ENCODE data around the gene EHMT1. TPM values are rescaled to one million over a fixed set of nuclear protein-coding genes. Genes with fewer than 3 reads are reported as not detected.
A peak's percentile ranks its signal among the peaks of the same experiment; 100 is the strongest.

Gene EHMT1
- total and polyA plus RNA-seq, 10 of the 15 experiments (the other 5 are each of a cell fraction or from before 2014, with no cell fraction given), result 2.9 to 100 (median 48.1) TPM

- H3K79me2 ChIP-seq (ENCODE audit: control insufficient read depth, insufficient read depth, low read length), result peaks cover 26% of the 10 kb centered on the region
- DNase-seq (ENCODE audit: low read depth, low spot score) (no peak), FAIRE-seq (no peak), ATAC-seq (no peak)
- H3K4me2 ChIP-seq (ENCODE audit: control insufficient read depth, insufficient read depth), result no peak overlapping the region
- intact Hi-C loops (cut with micrococcal nuclease; ENCODE audit: unreplicated experiment), result no loop called here
- TF ChIP-seq FOXM1 (IDR thresholded peaks at IDR 0.05; ENCODE audit: low read depth, low read length) (no peak), MEF2B (IDR thresholded peaks at IDR 0.05; ENCODE audit: partially characterized antibody, poor library complexity, severe bottlenecking) (no peak), GATAD2B (conservative IDR thresholded peaks at IDR 0.05; ENCODE audit: low read depth) (no peak), ZNF207 (IDR thresholded peaks at IDR 0.05; ENCODE audit: borderline replicate concordance) (no peak), TCF7 (IDR thresholded peaks at IDR 0.05; ENCODE audit: borderline replicate concordance) (no peak), SKIL (IDR thresholded peaks at IDR 0.05; ENCODE audit: low read depth, poor library complexity, severe bottlenecking) (no peak), PAX8 (IDR thresholded peaks at IDR 0.05) (no peak), E2F8 (IDR thresholded peaks at IDR 0.05; ENCODE audit: low read depth, partially characterized antibody) (no peak), RELA (IDR thresholded peaks at IDR 0.05; ENCODE audit: borderline replicate concordance, partially characterized antibody) (no peak), USF1 (IDR thresholded peaks at IDR 0.05; ENCODE audit: borderline replicate concordance, extremely low read length, insufficient read depth, low read depth, low read length) (no peak), ZBTB40 (IDR thresholded peaks at IDR 0.05; ENCODE audit: borderline replicate concordance) (no peak)
- SMC1A ChIA-PET (ENCODE audit: uncharacterized antibody, unreplicated experiment), result interaction anchor here (1.6 to 4.3 kb wide), 2 partner anchors 16 to 19 kb away, joined by 4 to 32 read pairs; no protein-coding TSS in a partner anchor
- no peaks in the 10 kb centered on the region; the same call in 2 of the 3 replicates for H3K9me3 ChIP-seq (replicated peaks; ENCODE audit: control insufficient read depth, insufficient read depth, low read length)
- in situ Hi-C loops (cut with MboI), result no loop called here
- H3K36me3 ChIP-seq (ENCODE audit: control insufficient read depth in 2 of 2, insufficient read depth in 2 of 2, low read length in 1 of 2), result peaks cover 9% of the 10 kb centered on the region in 2 experiments
- no peak overlapping the region for H3K4me3 ChIP-seq
- 0 out of 2 replicates have a peak overlapping the region, but pooled peaks have one; percentile 8 for H3K9ac ChIP-seq (ENCODE audit: control insufficient read depth, insufficient read depth, low read length)
- peaks cover 62% of the 10 kb centered on the region for H3K4me1 ChIP-seq (ENCODE audit: control insufficient read depth, insufficient read depth, low read length)
- RAD21 ChIA-PET (ENCODE audit: unreplicated experiment), result no interaction called here
- WGBS (ENCODE audit: insufficient coverage, insufficient replicate concordance, low lambda C conversion rate, missing lambda C conversion rate), result 91% methylated on average over 6 of the region's 7 CpGs
- no peak overlapping the region for H2AFZ ChIP-seq (ENCODE audit: control insufficient read depth, low read depth, low read length)
- POLR2A ChIA-PET, result interaction anchor here (1.8 to 5.5 kb wide), 2 partner anchors 17 to 23 kb away, joined by 4 to 59 read pairs; no protein-coding TSS in a partner anchor
- H4K20me1 ChIP-seq (ENCODE audit: control insufficient read depth, insufficient read depth), result no peaks in the 10 kb centered on the region
- H3K27ac ChIP-seq (ENCODE audit: control insufficient read depth, insufficient read depth), result peak overlapping the region; percentile 26; the same call in 1 of the 2 replicates
- CTCF ChIA-PET, result interaction anchor here (1.2 kb wide), 1 partner anchor 19 kb away, joined by 4 read pairs; no protein-coding TSS in a partner anchor
- no peaks in the 10 kb centered on the region for H3K27me3 ChIP-seq (replicated peaks in 1 of 2; ENCODE audit: control insufficient read depth in 2 of 2, insufficient read depth in 2 of 2, low read length in 1 of 2)
- no TSS peak for BruUV-seq (replicated peaks)
Observed at GRCh38 chr9:137742698-137743097, 123.9 kb downstream of the EHMT1 start.

All from GM12878 (cell line).